Neural cell (in vitro differentiated cells): ENCODE results near the gene RAPGEF4. TPM values are rescaled to one million over a fixed set of nuclear protein-coding genes. Genes with fewer than 3 reads are reported as not detected.

Experiments used
- H2AFZ ChIP-seq: fragments of 200-600, 300-800 bp; sonication (generic), shearing (Covaris generic); 2 replicates; pipeline ENCODE4 v1.6.0; 2014; ENCODE audit warnings: low read depth, mild to moderate bottlenecking, antibody characterized with exemption, low read length, moderate library complexity
- H3F3A ChIP-seq: fragments of 200-600 bp; shearing (Covaris generic); 2 replicates; pipeline ENCODE4 v1.6.1; 2016; ENCODE audit warnings: mild to moderate bottlenecking, moderate library complexity, mixed read lengths, antibody characterized with exemption, low read length; ENCODE audit not compliant: insufficient read depth, poor library complexity, severe bottlenecking
- H3K27ac ChIP-seq: fragments of 200-600, 300-800 bp; sonication (generic), shearing (Covaris generic); 2 replicates; pipeline ENCODE4 v1.5.1; 2014; ENCODE audit warnings: mild to moderate bottlenecking, low read length, moderate library complexity
- H3K27me3 ChIP-seq: fragments of 300-800, 200-600 bp; sonication (generic), shearing (Covaris generic); 2 replicates; pipeline ENCODE4 v1.6.0; 2014; ENCODE audit warnings: mild to moderate bottlenecking, low read depth, low read length, moderate library complexity; ENCODE audit not compliant: insufficient read depth
- H3K36me3 ChIP-seq: fragments of 300-800, 200-600 bp; sonication (generic), shearing (Covaris generic); 2 replicates; pipeline ENCODE4 v1.5.1; 2014; ENCODE audit warnings: mild to moderate bottlenecking, antibody characterized with exemption, low read length, moderate library complexity; ENCODE audit not compliant: insufficient read depth
- H3K4me2 ChIP-seq: fragments of 300-800, 200-600 bp; sonication (generic), shearing (Covaris generic); 2 replicates; pipeline ENCODE4 v1.6.0; 2014; ENCODE audit warnings: mild to moderate bottlenecking, low read length
- H3K4me3 ChIP-seq: fragments of 300-800, 200-600 bp; sonication (generic), shearing (Covaris generic); 2 replicates; pipeline ENCODE4 v1.5.1; 2014; ENCODE audit warnings: mild to moderate bottlenecking, low read length, moderate library complexity
- H3K79me2 ChIP-seq: fragments of 200-600 bp; shearing (Covaris generic); replicated peaks from 2 replicates; pipeline ENCODE4 v1.6.0; 2014; ENCODE audit warnings: mild to moderate bottlenecking, low read length, moderate library complexity; ENCODE audit not compliant: insufficient read depth
- H3K9ac ChIP-seq: fragments of 300-800, 200-600 bp; sonication (generic), shearing (Covaris generic); 2 replicates; pipeline ENCODE4 v1.6.1; 2016; ENCODE audit warnings: mild to moderate bottlenecking, low read length, mixed read lengths
- H3K9me2 ChIP-seq: fragments of 200-600 bp; shearing (Covaris generic); 2 replicates; pipeline ENCODE4 v1.6.1; 2016; ENCODE audit warnings: mild to moderate bottlenecking, low read length, mixed read lengths; ENCODE audit not compliant: insufficient read depth
- H3K9me3 ChIP-seq: fragments of 200-600, 300-800 bp; sonication (generic), shearing (Covaris generic); 2 replicates; pipeline ENCODE4 v1.6.1; 2016; ENCODE audit warnings: mild to moderate bottlenecking, mixed run types, low read length, moderate library complexity, mixed read lengths
- H4K20me1 ChIP-seq: fragments of 200-600 bp; shearing (Covaris generic); 2 replicates; pipeline ENCODE4 v1.6.1; 2016; ENCODE audit warnings: mild to moderate bottlenecking, mixed run types; ENCODE audit not compliant: insufficient read depth
- CTCF ChIP-seq: fragments of 450-650 bp; IDR thresholded peaks from 2 replicates; pipeline ENCODE4 v1.5.1; 2014; ENCODE audit warnings: antibody characterized with exemption, mild to moderate bottlenecking, moderate library complexity; ENCODE audit not compliant: poor library complexity, severe bottlenecking
- EP300 ChIP-seq: fragments of 450-650 bp; conservative IDR thresholded peaks from 2 replicates; pipeline ENCODE4 v1.6.1; 2014; ENCODE audit warnings: antibody characterized with exemption, mild to moderate bottlenecking, moderate library complexity; ENCODE audit not compliant: poor library complexity, severe bottlenecking
- EZH2 ChIP-seq: fragments of 200-600, 300-800 bp; shearing (Covaris generic), sonication (generic); IDR thresholded peaks from 2 replicates; pipeline ENCODE4 v1.6.1; 2014; ENCODE audit warnings: antibody characterized with exemption, low read length, borderline replicate concordance, mild to moderate bottlenecking; ENCODE audit not compliant: insufficient read depth, poor library complexity, severe bottlenecking
- MXI1 ChIP-seq: fragments of 450-650 bp; conservative IDR thresholded peaks from 2 replicates; pipeline ENCODE4 v1.6.1; 2014; ENCODE audit warnings: antibody characterized with exemption, mild to moderate bottlenecking; ENCODE audit not compliant: poor library complexity, severe bottlenecking
- POLR2AphosphoS5 ChIP-seq: IDR thresholded peaks from 2 replicates; pipeline ENCODE4 v1.6.1; 2012
- RAD21 ChIP-seq: fragments of 450-650 bp; conservative IDR thresholded peaks from 2 replicates; pipeline ENCODE4 v1.6.1; 2014; ENCODE audit warnings: antibody characterized with exemption, mild to moderate bottlenecking, moderate library complexity
- REST ChIP-seq: IDR thresholded peaks from 2 replicates; pipeline ENCODE4 v1.6.1; 2012; ENCODE audit warnings: borderline replicate concordance
- SMC3 ChIP-seq: fragments of 450-650 bp; conservative IDR thresholded peaks from 2 replicates; pipeline ENCODE4 v1.6.1; 2014; ENCODE audit warnings: antibody characterized with exemption, mild to moderate bottlenecking, moderate library complexity; ENCODE audit not compliant: poor library complexity
- TAF1 ChIP-seq: IDR thresholded peaks from 2 replicates; pipeline ENCODE4 v1.6.1; 2012; ENCODE audit warnings: low read depth
- polyA plus RNA-seq: library from polyadenylated mRNA; depleted of rRNA; stranded (reverse); fragments of >200 nt; gene quantifications from 2 replicates; pipeline ENCODE4 v1.2.3, GENCODE V29; 2014

The RAPGEF4 gene
- polyA plus RNA-seq, 1 donor from 2014 or later: 10.4 TPM

- H3K9ac ChIP-seq: no peak overlapping the region
- H3F3A ChIP-seq: no peaks in the 10 kb centered on the region
- no peaks in the 10 kb centered on the region for H3K9me3 ChIP-seq
- H4K20me1 ChIP-seq: no peaks in the 10 kb centered on the region
- H2AFZ ChIP-seq: no peak overlapping the region
- no peak overlapping the region for H3K4me3 ChIP-seq
- H3K9me2 ChIP-seq: no peaks in the 10 kb centered on the region
- no peak overlapping the region for H3K4me2 ChIP-seq
- no peak overlapping the region for H3K27ac ChIP-seq
- no peaks in the 10 kb centered on the region for H3K79me2 ChIP-seq
- H3K27me3 ChIP-seq: no peaks in the 10 kb centered on the region
- no peak for TF ChIP-seq EP300
- no peak for TF ChIP-seq EZH2
- TF ChIP-seq REST: no peak
- no peak for TF ChIP-seq MXI1
- no peak for TF ChIP-seq CTCF
- no peak for TF ChIP-seq RAD21
- TF ChIP-seq SMC3: no peak
- no peak for TF ChIP-seq POLR2AphosphoS5
- no peak for TF ChIP-seq TAF1
- H3K36me3 ChIP-seq: no peaks in the 10 kb centered on the region
These were observed 255.4 kb downstream of the RAPGEF4 start for GRCh38 chr2:172991031-172991430.

GRCh38 chr2:172993139-172993538 lies 257.5 kb downstream of the RAPGEF4 start:
- Histone ChIP-seq H3K36me3 (no peaks in the 10 kb centered on the region), H2AFZ (no peak overlapping the region), H3K9me2 (no peaks in the 10 kb centered on the region), H3K4me3 (no peak overlapping the region), H3K9me3 (no peaks in the 10 kb centered on the region), H4K20me1 (no peaks in the 10 kb centered on the region), H3K27me3 (no peaks in the 10 kb centered on the region), H3K4me2 (no peak overlapping the region), H3K79me2 (no peaks in the 10 kb centered on the region), H3K9ac (no peak overlapping the region), H3K27ac (no peak overlapping the region), H3F3A (no peaks in the 10 kb centered on the region)
- TF ChIP-seq CTCF (no peak), REST (no peak), RAD21 (no peak), EZH2 (no peak), TAF1 (no peak), MXI1 (no peak), SMC3 (no peak), POLR2AphosphoS5 (no peak)
